Measurements from ENCODE around the gene TP53BP2.

GRCh38 chr1:223870617-223871574 is 25.1 kb upstream of the TP53BP2 start:
- TF ChIP-seq CTCF (IDR thresholded peaks at IDR 0.05 in 4 of 5, conservative IDR thresholded peaks at IDR 0.05 in 1 of 5) = no peak
- no peak for TF ChIP-seq POLR2A (IDR thresholded peaks at IDR 0.05)

All from gastrocnemius medialis (tissue), 4 donors.